ENCODE measurements around the gene PLPP1.

DNA sequence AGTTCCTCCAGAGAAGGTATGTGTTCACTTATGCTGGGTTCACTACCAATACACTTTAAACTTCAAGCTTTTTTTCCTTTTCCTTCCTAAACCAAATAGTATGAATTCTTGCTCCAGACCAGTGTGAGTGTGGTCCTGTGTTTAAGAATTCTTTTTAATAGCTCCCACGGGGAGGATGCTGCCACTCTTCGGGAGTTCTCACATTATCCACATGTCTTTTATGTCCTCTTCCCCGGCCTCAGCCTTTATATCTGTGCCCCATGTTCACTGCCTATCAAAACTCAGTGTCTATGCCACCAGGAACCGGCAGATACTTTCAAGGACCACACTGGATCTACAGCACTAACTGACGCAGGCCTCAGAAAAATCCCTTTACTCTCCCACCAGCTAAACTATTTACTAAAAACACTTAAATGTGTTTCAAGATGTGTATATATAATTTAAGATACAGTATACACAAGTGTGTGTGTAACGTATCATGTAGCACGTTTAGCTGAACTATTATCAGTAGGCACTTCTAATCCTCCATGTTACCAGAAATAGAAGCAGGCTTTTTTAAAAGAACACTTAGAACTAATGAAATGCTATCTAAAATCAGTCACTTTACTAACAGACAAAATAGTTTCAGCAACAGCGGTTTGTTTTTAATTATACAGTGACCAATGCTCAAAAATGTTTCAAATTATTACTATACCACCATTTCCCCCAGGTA is 88.0 kb downstream of the PLPP1 start:
- TF ChIP-seq GATA3 (IDR thresholded peaks at IDR 0.05; ENCODE audit: low read depth, low read length), result no peak
- no peak for TF ChIP-seq GATA2 (IDR thresholded peaks at IDR 0.05; ENCODE audit: low read depth, low read length)

Data from SH-SY5Y (cell line).